ENCODE data around the gene TTLL11.

TTLL11 gene

GRCh38 chr9:121954477-121955140, 138.5 kb downstream of the TTLL11 start:
- Histone ChIP-seq H3K4me3 (replicated peaks; ENCODE audit: low read depth, low read length) (no peak overlapping the region), H3K36me3 (ENCODE audit: control insufficient read depth, insufficient read depth, low read length) (no peaks in the 10 kb centered on the region), H3K27me3 (replicated peaks; ENCODE audit: control insufficient read depth, insufficient read depth, low read length) (no peaks in the 10 kb centered on the region; the same call in 1 of the 2 replicates)
- no peak for DNase-seq (ENCODE audit: extremely low read depth, insufficient read length)
- TF ChIP-seq CTCF (IDR thresholded peaks at IDR 0.05; ENCODE audit: insufficient read depth, low read length, poor library complexity, severe bottlenecking), result no peak

- H3K36me3 ChIP-seq (ENCODE audit: control insufficient read depth, insufficient read depth, low read length), result no peaks in the 10 kb centered on the region
- H3K27me3 ChIP-seq (replicated peaks; ENCODE audit: control insufficient read depth, insufficient read depth, low read length), result peaks cover 2% of the 10 kb centered on the region
- no peak for TF ChIP-seq CTCF (IDR thresholded peaks at IDR 0.05; ENCODE audit: insufficient read depth, low read length, poor library complexity, severe bottlenecking)
- no peak for DNase-seq (ENCODE audit: extremely low read depth, insufficient read length)
- no peak overlapping the region for H3K4me3 ChIP-seq (replicated peaks; ENCODE audit: low read depth, low read length)
Observed at GRCh38 chr9:121952611-121953010, 140.5 kb downstream of the TTLL11 start.

- Histone ChIP-seq H3K4me3 (replicated peaks; ENCODE audit: low read depth, low read length) (no peak overlapping the region), H3K27me3 (replicated peaks; ENCODE audit: control insufficient read depth, insufficient read depth, low read length) (peaks cover 2% of the 10 kb centered on the region), H3K36me3 (ENCODE audit: control insufficient read depth, insufficient read depth, low read length) (no peaks in the 10 kb centered on the region)
- no peak for DNase-seq (ENCODE audit: extremely low read depth, insufficient read length)
- TF ChIP-seq CTCF (IDR thresholded peaks at IDR 0.05; ENCODE audit: insufficient read depth, low read length, poor library complexity, severe bottlenecking), result no peak
Observed at GRCh38 chr9:121950866-121951265, 142.2 kb downstream of the TTLL11 start.

GRCh38 chr9:121950441-121950840, 142.7 kb downstream of the TTLL11 start:
- no peak for DNase-seq (ENCODE audit: extremely low read depth, insufficient read length)
- no peak for TF ChIP-seq CTCF (IDR thresholded peaks at IDR 0.05; ENCODE audit: insufficient read depth, low read length, poor library complexity, severe bottlenecking)
- Histone ChIP-seq H3K27me3 (replicated peaks; ENCODE audit: control insufficient read depth, insufficient read depth, low read length) (peaks cover 2% of the 10 kb centered on the region), H3K4me3 (replicated peaks; ENCODE audit: low read depth, low read length) (no peak overlapping the region), H3K36me3 (ENCODE audit: control insufficient read depth, insufficient read depth, low read length) (no peaks in the 10 kb centered on the region)

GRCh38 chr9:121949766-121950165, 143.3 kb downstream of the TTLL11 start:
- Histone ChIP-seq H3K27me3 (replicated peaks; ENCODE audit: control insufficient read depth, insufficient read depth, low read length) (peaks cover 2% of the 10 kb centered on the region), H3K4me3 (replicated peaks; ENCODE audit: low read depth, low read length) (no peak overlapping the region), H3K36me3 (ENCODE audit: control insufficient read depth, insufficient read depth, low read length) (no peaks in the 10 kb centered on the region)
- DNase-seq (ENCODE audit: extremely low read depth, insufficient read length), result no peak
- no peak for TF ChIP-seq CTCF (IDR thresholded peaks at IDR 0.05; ENCODE audit: insufficient read depth, low read length, poor library complexity, severe bottlenecking)

- DNase-seq (ENCODE audit: extremely low read depth, insufficient read length), result no peak
- Histone ChIP-seq H3K4me3 (replicated peaks; ENCODE audit: low read depth, low read length) (no peak overlapping the region), H3K27me3 (replicated peaks; ENCODE audit: control insufficient read depth, insufficient read depth, low read length) (peaks cover 2% of the 10 kb centered on the region)
Observed at GRCh38 chr9:121949364-121949763, 143.7 kb downstream of the TTLL11 start.

More at GRCh38 chr9:121949364-121949763, 143.7 kb downstream of the TTLL11 start:
- H3K36me3 ChIP-seq (ENCODE audit: control insufficient read depth, insufficient read depth, low read length), result no peaks in the 10 kb centered on the region
- no peak for TF ChIP-seq CTCF (IDR thresholded peaks at IDR 0.05; ENCODE audit: insufficient read depth, low read length, poor library complexity, severe bottlenecking)
